Tibial artery (tissue), 4 donors: Measurements from ENCODE around the gene FNDC3A.
"Not testable (repeated sequence)": the region's sequence is repeated elsewhere in the genome, so short reads cannot be mapped to it uniquely, and the experiment has no call there.

Source experiments
- DNase-seq, 2 donors: peaks; one replicate each; pipeline ENCODE4 v3.0.0-alpha.2; 2019
- H3K27ac ChIP-seq, 2 donors: fragments of 200-600 bp; sonication (generic) in 1 of 2; 1 replicate in 1 of 2; 2 replicates in 1 of 2; pipeline ENCODE4 v1.5.1; 2018 to 2019; ENCODE audit warnings: mild to moderate bottlenecking in 1 of 2
- H3K27me3 ChIP-seq, 2 donors: fragments of 200-600 bp; sonication (generic) in 1 of 2; one replicate each; pipeline versions ENCODE4 v1.5.1 to v1.6.0; 2016 to 2019
- H3K36me3 ChIP-seq, 3 donors: fragments of 200-600 bp; sonication (generic) in 2 of 3; one replicate each; pipeline ENCODE4 v1.5.1; 2016 to 2019; ENCODE audit warnings: mild to moderate bottlenecking in 2 of 3
- H3K4me1 ChIP-seq, 4 donors: fragments of 200-600 bp; sonication (generic) in 2 of 4; 1 replicate in 3 of 4; 2 replicates in 1 of 4; pipeline ENCODE4 v1.5.1; 2016 to 2019
- H3K4me3 ChIP-seq, 2 donors: fragments of 200-600 bp; sonication (generic) in 1 of 2; 1 replicate in 1 of 2; 2 replicates in 1 of 2; pipeline ENCODE4 v1.5.1; 2018 to 2019; ENCODE audit warnings: mild to moderate bottlenecking in 2 of 2
- H3K9me3 ChIP-seq, 3 donors: fragments of 200-600 bp; sonication (generic) in 1 of 3; one replicate each; pipeline ENCODE4 v1.5.1; 2016 to 2019
- intact Hi-C: fragments of 100-400 bp; cut with DNase I; formaldehyde crosslinking; loops from one replicate; pipeline ENCODE4 v1.15.0; 2023; ENCODE audit warnings: low total_unique reads
- TF ChIP-seq, protein P1 (sequence below), 2 experiments: fragments of 200-600 bp in 1 of 2; fragments of 450-650 bp in 1 of 2; IDR thresholded peaks; one replicate each; pipeline ENCODE4 v1.5.1; 2017 to 2019; ENCODE audit warnings: antibody characterized with exemption in 2 of 2, mild to moderate bottlenecking in 1 of 2, moderate library complexity in 1 of 2

FNDC3A gene

DNA sequence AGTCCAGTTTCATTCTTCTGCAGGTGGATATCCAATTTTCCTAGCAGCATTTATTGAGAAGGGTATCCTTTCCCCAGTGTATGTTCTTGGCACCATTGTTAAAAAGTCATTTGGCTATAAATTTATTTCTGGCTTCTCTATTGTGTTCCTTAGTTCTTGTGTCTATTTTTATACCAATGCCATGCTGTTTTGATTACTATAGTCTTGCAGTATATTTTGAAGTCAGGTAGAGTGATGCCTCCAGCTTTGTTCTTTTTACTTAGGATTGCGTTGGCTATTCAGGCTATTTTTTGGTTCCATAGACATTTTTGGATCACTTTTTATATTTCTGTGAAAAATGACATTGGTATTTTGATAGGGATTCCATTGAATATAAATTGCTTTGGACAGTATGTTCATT is 172.7 kb downstream of the FNDC3A start:
- Histone ChIP-seq H3K4me3 (no peak overlapping the region), H3K27me3 (no peaks in the 10 kb centered on the region), H3K4me1 (no peaks in the 10 kb centered on the region), H3K36me3 (peaks cover 33 to 59% (median 41%) of the 10 kb centered on the region in 3 donors), H3K27ac (no peak overlapping the region), H3K9me3 (peaks cover 0 to 9% (median 7%) of the 10 kb centered on the region in 3 donors)
- intact Hi-C loops: no loop called here
- TF ChIP-seq, protein P1, sequence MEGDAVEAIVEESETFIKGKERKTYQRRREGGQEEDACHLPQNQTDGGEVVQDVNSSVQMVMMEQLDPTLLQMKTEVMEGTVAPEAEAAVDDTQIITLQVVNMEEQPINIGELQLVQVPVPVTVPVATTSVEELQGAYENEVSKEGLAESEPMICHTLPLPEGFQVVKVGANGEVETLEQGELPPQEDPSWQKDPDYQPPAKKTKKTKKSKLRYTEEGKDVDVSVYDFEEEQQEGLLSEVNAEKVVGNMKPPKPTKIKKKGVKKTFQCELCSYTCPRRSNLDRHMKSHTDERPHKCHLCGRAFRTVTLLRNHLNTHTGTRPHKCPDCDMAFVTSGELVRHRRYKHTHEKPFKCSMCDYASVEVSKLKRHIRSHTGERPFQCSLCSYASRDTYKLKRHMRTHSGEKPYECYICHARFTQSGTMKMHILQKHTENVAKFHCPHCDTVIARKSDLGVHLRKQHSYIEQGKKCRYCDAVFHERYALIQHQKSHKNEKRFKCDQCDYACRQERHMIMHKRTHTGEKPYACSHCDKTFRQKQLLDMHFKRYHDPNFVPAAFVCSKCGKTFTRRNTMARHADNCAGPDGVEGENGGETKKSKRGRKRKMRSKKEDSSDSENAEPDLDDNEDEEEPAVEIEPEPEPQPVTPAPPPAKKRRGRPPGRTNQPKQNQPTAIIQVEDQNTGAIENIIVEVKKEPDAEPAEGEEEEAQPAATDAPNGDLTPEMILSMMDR (IDR thresholded peaks at IDR 0.05): no peak
- DNase-seq: no peak

DNA sequence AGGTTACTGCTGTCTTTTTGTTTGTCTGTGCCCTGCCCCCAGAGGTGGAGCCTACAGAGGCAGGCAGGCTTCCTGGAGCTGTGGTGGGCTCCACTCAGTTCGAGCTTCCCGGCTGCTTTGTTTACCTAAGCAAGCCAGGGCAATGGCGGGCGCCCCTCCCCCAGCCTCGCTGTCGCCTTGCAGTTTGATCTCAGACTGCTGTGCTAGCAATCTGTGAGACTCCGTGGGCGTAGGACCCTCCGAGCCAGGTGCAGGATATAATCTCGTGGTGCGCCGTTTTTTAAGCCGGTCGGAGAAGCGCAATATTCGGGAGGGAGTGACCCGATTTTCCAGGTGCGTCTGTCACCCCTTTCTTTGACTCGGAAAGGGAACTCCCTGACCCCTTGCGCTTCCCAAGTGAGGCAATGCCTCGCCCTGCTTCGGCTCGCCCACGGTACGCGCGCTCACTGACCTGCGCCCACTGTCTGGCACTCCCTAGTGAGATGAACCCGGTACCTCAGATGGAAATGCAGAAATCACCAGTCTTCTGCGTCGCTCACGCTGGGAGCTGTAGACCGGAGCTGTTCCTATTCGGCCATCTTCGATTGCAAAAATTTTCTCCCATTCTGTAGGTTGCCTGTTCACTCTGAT is 182.4 kb downstream of the FNDC3A start:
- intact Hi-C loops, H3K9me3 ChIP-seq, H3K4me1 ChIP-seq, H3K4me3 ChIP-seq, DNase-seq, H3K27ac ChIP-seq, H3K27me3 ChIP-seq: not testable (repeated sequence)
- H3K36me3 ChIP-seq: peaks cover 12 to 16% (median 13%) of the 10 kb centered on the region in 3 donors

DNA sequence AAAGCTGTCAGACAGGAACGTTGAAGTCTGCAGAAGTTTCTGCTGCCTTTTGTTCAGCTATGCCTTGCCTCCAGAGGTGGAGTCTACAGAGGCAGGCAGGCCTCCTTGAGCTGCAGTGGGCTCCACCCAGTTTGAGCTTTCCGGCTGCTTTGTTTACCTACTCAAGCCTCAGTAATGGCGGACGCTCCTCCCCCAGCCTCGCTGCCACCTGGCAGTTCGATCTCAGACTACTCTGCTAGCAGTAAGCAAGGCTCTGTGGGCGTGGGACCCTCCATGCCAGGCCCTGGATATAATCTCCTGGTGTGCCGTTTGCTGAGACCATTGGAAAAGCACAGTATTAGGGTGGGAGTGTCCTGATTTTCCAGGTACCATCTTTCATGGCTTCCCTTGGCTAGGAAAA is 187.4 kb downstream of the FNDC3A start:
- H3K27ac ChIP-seq, intact Hi-C loops, DNase-seq, H3K4me3 ChIP-seq, H3K27me3 ChIP-seq, H3K4me1 ChIP-seq: not testable (repeated sequence)
- Histone ChIP-seq H3K9me3 (peaks cover 0 to 23% (median 8%) of the 10 kb centered on the region in 3 donors), H3K36me3 (peaks cover 43 to 62% (median 54%) of the 10 kb centered on the region in 3 donors)

DNA sequence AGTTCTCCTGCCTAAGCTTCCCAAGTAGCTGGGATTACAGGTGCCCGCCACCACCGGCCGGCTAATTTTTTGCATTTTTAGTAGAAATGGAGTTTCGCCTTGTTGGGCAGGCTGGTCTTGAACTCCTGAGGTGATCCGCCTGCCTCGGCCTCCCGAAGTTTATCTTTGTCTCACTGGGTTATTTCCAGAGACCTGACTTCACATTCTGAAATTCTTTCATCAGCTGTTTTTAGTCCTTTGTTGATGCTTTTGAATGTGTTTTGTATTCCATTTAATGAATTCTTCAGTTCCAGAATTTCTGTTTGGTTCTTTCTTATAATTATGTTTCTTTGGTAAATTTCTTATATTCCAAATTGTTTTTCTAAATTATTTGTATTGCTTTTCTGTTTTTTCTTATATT is 189.0 kb downstream of the FNDC3A start:
- H3K4me3 ChIP-seq: no peak overlapping the region
- peaks cover 0 to 23% (median 8%) of the 10 kb centered on the region in 3 donors for H3K9me3 ChIP-seq
- DNase-seq: no peak
- H3K4me1 ChIP-seq: no peaks in the 10 kb centered on the region
- H3K27ac ChIP-seq: no peak overlapping the region
- TF ChIP-seq, protein P1 (IDR thresholded peaks at IDR 0.05): no peak
- intact Hi-C loops: no loop called here
- H3K36me3 ChIP-seq: peaks cover 43 to 77% (median 59%) of the 10 kb centered on the region in 3 donors
- no peaks in the 10 kb centered on the region for H3K27me3 ChIP-seq

DNA sequence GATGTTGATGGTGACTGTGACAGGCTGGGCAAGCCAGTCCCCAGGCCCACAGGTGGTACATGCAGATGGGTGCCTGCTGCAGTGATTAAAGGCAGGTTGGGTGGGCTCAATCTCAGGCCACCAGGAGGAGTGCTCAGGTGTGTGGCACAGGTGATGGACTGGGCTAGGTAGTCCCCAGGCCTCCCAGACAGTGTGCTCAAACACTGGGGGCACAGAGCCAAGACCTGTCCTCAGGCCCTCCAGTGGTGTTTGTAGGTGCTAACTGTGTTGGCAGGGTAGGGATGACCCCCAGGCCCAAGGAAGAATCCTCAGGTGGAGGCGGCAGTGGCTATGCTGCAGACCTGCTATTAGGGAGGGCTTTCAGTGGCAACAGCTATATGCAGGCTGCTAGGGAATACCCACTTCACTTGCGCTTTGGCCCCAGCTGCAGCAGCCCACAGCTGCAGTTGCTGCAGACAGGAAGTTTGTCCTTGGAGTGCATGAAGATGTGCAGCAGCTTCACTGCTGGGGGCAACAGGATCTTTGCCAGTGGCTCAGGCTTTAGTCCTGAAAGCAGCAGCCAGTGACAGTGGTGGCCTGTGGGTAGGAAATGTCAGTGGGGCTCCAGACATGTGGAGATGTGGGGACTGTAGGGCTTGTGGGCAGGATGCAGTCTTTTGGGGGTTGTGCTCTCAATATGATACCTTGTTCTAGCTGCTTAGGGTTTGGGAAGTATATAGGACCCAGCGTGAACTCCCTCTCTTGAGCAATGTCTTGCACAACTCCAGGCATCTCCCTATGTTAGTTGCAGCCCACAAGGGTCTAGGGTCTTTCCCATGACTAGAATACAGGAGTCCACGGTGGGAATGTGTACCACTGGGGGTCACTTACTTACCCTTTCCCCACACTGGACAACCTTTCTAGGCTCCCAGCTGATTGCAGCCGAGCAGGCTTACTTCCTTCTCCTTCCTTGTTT is 190.4 kb downstream of the FNDC3A start:
- Histone ChIP-seq H3K27ac (no peak overlapping the region), H3K4me1 (no peaks in the 10 kb centered on the region), H3K36me3 (peaks cover 43 to 77% (median 59%) of the 10 kb centered on the region in 3 donors), H3K9me3 (peaks cover 0 to 23% (median 8%) of the 10 kb centered on the region in 3 donors), H3K27me3 (no peaks in the 10 kb centered on the region), H3K4me3 (no peak overlapping the region)
- TF ChIP-seq, protein P1 (IDR thresholded peaks at IDR 0.05): no peak
- intact Hi-C loops: no loop called here
- DNase-seq: no peak

DNA sequence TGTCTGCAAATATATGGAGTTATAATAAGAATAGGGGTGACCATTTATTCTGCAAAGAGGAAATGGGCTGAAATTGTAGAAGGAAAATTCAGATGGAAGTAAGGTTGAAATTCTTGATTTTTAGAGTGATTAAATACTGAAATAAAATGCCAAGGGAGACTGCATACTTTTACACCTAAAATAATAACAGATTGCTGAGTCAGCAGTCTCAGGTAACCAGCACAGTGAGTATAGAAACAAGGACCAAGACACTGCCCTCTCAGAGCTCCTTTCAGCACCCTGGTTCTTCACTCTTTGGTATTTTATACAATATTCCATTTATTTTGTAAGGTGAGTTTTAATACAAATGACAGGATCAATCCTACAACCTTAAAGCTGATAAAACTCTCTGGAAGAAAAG is 195.6 kb downstream of the FNDC3A start:
- Histone ChIP-seq H3K4me1 (no peaks in the 10 kb centered on the region), H3K9me3 (no peaks in the 10 kb centered on the region), H3K36me3 (peaks cover 13 to 45% (median 42%) of the 10 kb centered on the region in 3 donors), H3K27me3 (no peaks in the 10 kb centered on the region), H3K27ac (no peak overlapping the region), H3K4me3 (no peak overlapping the region)
- no peak for DNase-seq
- intact Hi-C loops: no loop called here
- TF ChIP-seq, protein P1 (IDR thresholded peaks at IDR 0.05): no peak
